ENCODE data around the gene CEMIP.

CEMIP gene

DNA sequence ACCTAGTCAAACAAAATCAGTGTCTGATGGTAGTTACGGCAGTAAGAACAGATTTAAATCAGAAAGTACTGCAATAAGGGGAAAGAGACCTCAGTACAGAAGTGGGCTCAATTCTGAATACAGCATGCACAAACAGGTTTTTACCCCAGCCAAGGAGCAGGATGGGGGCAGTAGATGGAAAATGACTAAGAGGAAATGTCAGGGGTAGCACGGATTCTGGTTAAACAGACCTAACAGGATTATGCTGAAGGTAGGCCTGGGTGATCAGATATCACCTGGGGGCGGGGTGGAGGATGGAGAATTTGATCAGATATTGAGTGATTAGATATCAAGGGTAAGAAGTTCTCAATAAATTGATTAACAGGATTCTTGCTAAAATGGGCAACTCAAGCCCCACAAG lies 191.5 kb downstream of the CEMIP start:
- no peak for DNase-seq

DNA sequence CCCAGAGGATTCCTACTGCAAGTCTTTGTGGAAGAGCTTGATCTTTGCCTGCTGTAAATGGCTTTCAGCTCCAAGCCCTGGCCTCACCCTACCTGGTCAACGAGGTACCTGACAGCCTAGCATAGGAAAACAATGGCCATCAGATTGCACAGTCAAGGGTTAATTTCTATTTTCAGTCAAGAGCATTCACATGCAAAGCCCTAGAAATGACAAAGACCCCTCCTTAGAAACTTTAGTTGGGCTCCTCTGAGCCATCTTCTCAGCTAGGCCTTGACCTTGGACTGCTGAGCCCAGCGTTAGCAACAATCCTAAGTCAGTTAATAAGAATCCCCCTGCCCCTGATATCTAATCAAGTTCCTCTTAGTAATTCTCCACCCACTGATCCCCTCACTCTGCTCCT lies 192.0 kb downstream of the CEMIP start:
- DNase-seq: no peak

DNA sequence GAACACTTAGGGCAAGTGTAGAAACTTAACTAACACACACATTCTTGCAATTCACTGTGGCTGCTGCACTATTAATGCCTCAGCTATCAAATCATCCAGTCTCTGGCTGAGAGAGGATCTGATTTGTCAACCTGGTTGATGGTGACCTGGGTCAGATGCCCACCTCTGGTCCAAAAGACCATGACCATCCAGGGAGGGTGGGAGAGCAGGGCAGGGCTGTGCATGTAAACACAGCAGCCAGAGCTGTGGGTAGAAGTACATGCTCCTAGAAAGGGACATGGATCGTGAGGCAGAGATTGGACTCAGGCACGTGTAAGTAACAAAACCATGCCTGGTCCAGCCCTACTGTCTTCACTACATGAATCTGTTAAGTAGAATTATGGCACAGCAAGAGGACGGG lies 193.1 kb downstream of the CEMIP start:
- no peak for DNase-seq

DNA sequence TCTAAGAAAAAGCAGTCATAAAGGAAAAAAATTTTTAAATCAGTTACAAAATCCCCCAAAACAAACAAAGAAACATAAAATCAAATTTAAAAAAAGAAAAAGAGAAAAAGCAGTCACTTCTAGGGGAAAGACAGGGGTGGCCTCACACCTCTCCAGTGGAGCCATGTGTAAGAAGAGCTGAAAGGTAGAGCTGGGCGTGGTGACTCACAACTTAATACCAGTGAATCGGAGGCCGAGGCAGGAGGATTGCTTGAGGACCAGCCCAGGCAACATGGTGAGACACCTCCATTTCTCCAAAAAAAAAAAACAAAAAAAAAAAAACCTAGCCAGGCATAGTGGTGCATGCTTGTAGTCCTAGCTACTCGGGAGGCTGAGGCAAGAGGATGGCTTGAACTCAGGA lies 195.7 kb downstream of the CEMIP start:
- no peak for DNase-seq

- DNase-seq: no peak
Observed at GRCh38 chr15:80976851-80977250, 197.7 kb downstream of the CEMIP start.

GRCh38 chr15:80977627-80978036 lies 198.5 kb downstream of the CEMIP start:
- DNase-seq: peak in 46 of 56 donors; percentile 17 to 81 (median 50)

GRCh38 chr15:80978685-80979329 lies 199.6 kb downstream of the CEMIP start:
- no peak for DNase-seq

GRCh38 chr15:80979538-80980200 lies 200.5 kb downstream of the CEMIP start:
- DNase-seq: no peak

DNA sequence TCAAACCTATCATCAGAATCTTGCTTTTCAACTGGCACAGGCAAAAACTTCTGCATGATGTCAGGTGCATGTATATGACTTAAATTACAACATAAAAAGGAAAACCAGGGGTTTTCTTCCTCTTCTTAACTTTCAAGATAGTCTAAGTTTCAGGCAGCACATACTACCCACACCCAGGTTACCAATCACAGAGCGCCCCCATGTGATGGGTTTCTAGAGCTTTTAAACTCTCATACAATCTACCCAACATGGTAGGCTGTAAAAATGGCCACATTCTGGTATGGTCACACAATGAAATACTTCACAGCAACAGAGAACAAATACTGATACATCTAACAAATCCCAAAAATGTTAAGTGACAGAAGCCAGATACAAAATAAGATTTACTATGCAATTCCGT lies 203.0 kb downstream of the CEMIP start:
- DNase-seq: no peak

- no peak for DNase-seq
Observed at GRCh38 chr15:80982839-80983238, 203.7 kb downstream of the CEMIP start.

DNA sequence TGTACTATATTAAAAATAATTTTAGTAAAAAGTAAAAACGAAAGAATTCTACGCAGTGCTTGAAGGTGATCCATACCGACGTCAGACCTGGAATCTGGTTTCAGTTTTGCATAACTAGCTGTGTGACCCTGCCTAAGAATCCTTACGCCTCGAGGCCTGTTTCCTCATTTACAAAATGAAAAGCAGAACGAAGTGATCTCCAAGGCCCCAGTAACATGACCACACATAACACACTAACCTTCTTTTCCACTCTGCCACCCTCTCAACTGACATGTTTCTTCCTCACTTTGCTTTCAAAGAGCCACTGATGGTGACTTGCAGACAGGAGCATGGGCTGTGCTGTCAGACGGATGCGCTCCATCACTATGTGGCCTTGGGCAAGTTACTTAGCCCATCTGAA lies 205.7 kb downstream of the CEMIP start:
- no peak for DNase-seq

DNA sequence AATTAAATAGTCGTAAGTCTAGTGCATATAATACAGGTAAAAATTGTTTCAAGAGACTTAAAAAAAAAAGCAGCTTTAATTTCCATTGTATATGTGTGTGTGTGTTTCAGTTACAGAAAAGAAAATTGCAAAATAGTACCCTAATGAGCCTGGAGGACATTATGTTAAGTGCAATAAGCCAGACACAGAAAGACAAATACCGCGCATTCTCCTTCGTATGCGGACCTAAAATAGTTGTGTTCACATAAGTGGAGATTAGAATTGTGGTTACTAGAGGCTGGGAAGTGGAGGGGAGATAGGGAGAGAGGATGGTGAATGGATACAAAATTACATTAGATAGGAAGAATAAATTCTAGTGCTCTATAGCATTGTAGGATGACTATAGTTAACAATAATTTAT lies 206.8 kb downstream of the CEMIP start:
- no peak for DNase-seq

DNA sequence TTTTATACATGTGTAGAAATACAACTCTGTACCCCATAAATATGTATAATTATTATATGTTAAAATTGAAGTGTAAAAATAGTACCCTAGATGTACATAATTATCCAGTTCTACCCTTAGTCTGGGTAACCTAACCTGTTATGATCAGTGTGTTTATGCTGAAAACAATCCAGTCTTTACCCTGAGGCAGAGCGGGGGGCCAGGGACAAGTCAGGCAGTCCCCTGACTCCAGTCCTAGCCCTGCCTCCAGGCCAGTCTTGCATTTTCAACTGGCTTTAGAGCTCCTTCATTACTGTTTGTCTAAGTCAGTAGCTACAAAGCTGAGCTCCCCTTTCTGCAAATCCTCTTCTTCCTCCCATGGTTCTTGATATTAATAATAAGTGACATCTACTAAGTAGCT lies 207.3 kb downstream of the CEMIP start:
- DNase-seq: no peak

- DNase-seq: no peak
Observed at GRCh38 chr15:80988148-80988796, 209.1 kb downstream of the CEMIP start.

- peak in 1 of 56 donors; percentile 45 for DNase-seq
Observed at GRCh38 chr15:80989081-80989517, 209.9 kb downstream of the CEMIP start.

- peak; percentile 63 to 99 (median 94) for DNase-seq
Observed at GRCh38 chr15:80989518-80990478, 210.6 kb downstream of the CEMIP start, which contains the start of gene MESD. MESD (minus strand) TSS chr15:80989819; CDS start chr15:80989791, 28 bp downstream.

- DNase-seq: no peak
Observed at GRCh38 chr15:80990955-80991354, 211.8 kb downstream of the CEMIP start.

DNA sequence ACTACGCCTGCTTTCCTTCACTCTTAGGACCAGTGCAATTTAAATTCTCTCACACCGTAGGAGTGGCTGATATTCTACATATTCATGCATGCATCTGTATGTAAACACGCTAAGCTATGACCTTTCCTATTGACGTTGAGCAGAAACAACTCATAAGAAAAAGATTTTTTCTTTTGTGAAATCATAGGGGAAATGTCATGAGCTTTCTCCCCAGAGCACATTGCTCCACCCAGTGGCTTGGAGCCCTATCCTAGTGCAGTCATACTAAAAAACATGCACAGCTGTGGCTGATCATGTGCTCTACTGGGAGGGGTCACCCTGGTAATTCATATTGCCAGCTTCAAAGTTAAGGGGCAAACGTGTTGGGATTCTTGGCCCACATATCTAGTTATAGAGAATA lies 212.3 kb downstream of the CEMIP start:
- DNase-seq: peak in 42 of 56 donors; percentile 7 to 72 (median 44)

DNA sequence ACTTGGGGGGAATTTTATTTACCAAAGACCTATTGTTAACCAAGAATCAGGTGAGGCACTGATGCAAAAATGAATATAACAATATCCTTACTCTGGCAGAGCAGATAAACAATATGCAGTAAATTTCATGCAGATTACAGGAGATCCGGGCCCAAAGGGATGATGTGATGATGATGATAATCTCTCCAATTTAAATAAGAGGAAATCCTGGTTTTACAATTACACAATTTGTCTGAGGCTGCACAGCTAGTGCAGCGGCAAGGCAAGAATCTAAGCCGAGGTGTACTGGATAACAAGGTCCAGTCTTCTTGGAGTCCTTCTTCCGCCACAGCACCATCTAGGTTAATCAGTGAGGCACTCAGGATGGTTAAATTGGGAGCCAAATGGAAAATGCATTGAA lies 212.8 kb downstream of the CEMIP start:
- DNase-seq: no peak

DNA sequence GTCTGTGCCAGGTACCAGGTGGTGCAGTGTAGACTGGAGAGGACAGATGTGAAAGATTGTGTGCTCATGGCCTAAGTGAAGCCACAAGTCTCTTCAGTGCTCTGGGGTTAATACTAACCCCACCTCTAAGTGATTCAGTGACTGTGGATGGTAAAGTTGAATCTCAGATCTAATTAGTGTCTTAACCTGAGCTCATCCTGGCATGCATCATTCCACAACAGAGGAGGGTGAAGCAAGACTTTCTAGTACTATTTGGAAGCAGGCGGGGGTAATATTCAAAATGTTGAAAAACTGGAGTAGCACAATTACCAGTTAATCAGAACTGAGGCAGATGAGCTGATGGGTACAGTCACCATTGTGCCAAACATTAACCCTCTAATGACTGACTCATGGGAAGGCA lies 213.3 kb downstream of the CEMIP start:
- no peak for DNase-seq

GRCh38 chr15:80996247-80996646 lies 217.1 kb downstream of the CEMIP start:
- no peak for DNase-seq

All from nucleus accumbens (tissue), 56 donors.